Fibroblast of lung (primary cell): ENCODE measurements around the gene SUGT1. TPM values are rescaled to one million over a fixed set of nuclear protein-coding genes. Genes with fewer than 3 reads are reported as not detected.

Experiments
- DNase-seq, 2 donors: peaks; one replicate each; pipeline versions ENCODE4 v3.0.0 to v3.0.0-alpha.2; 2010; ENCODE audit warnings: low read depth in 2 of 2
- H2AFZ ChIP-seq: 2 replicates; pipeline ENCODE4 v1.5.1; 2012; ENCODE audit warnings: low read length, control low read depth, inconsistent platforms
- H3K27ac ChIP-seq: 2 replicates; pipeline ENCODE4 v1.5.1; 2011; ENCODE audit warnings: low read length, control low read depth; ENCODE audit not compliant: insufficient read depth
- H3K27me3 ChIP-seq: 2 replicates; pipeline ENCODE4 v1.5.1; 2011; ENCODE audit warnings: mild to moderate bottlenecking, low read length; ENCODE audit not compliant: control insufficient read depth, insufficient read depth
- H3K36me3 ChIP-seq: 2 replicates; pipeline ENCODE4 v1.5.1; 2011; ENCODE audit warnings: low read length; ENCODE audit not compliant: control insufficient read depth, insufficient read depth
- H3K4me1 ChIP-seq: 2 replicates; pipeline ENCODE4 v1.5.1; 2011; ENCODE audit warnings: low read length; ENCODE audit not compliant: control insufficient read depth, insufficient read depth; ENCODE audit errors: extremely low read depth
- H3K4me2 ChIP-seq: 2 replicates; pipeline ENCODE4 v1.5.1; 2011; ENCODE audit warnings: low read length, control low read depth; ENCODE audit not compliant: insufficient read depth; ENCODE audit errors: extremely low read depth
- H3K4me3 ChIP-seq, 4 experiments: fragments of 200-600 bp in 1 of 4; sonication (generic) in 1 of 4; replicated peaks in 1 of 4; 2 replicates each; pipeline ENCODE4 v1.5.1; 2011 to 2016; ENCODE audit warnings: low read length in 4 of 4, low read depth in 3 of 4, mild to moderate bottlenecking in 3 of 4, control low read depth in 2 of 4, inconsistent platforms in 1 of 4, mixed read lengths in 1 of 4; ENCODE audit not compliant: insufficient read depth in 1 of 4; ENCODE audit errors: control extremely low read depth in 1 of 4
- H3K79me2 ChIP-seq: 2 replicates; pipeline ENCODE4 v1.5.1; 2012; ENCODE audit warnings: mild to moderate bottlenecking, low read length, inconsistent platforms; ENCODE audit not compliant: control insufficient read depth, insufficient read depth
- H3K9ac ChIP-seq: 2 replicates; pipeline ENCODE4 v1.5.1; 2011; ENCODE audit warnings: mild to moderate bottlenecking, low read length, control low read depth; ENCODE audit not compliant: insufficient read depth
- H3K9me3 ChIP-seq: 2 replicates; pipeline ENCODE4 v1.5.1; 2012; ENCODE audit warnings: low read depth, low read length; ENCODE audit not compliant: control insufficient read depth, insufficient read depth
- H4K20me1 ChIP-seq: 2 replicates; pipeline ENCODE4 v1.5.1; 2011; ENCODE audit warnings: low read length; ENCODE audit not compliant: control insufficient read depth, insufficient read depth; ENCODE audit errors: extremely low read depth
- EZH2 ChIP-seq: IDR thresholded peaks from 2 replicates; pipeline ENCODE4 v1.5.1; 2012; ENCODE audit warnings: low read length, control low read depth, mild to moderate bottlenecking; ENCODE audit errors: missing control alignments
- polyA plus RNA-seq, 2 donors: library from polyadenylated mRNA; depleted of rRNA in 1 of 2; stranded (reverse) in 1 of 2; unstranded in 1 of 2; fragments of >200 nt; gene quantifications; 2 replicates each; pipeline ENCODE4 v1.2.1, GENCODE V29; 2011 to 2012; ENCODE audit warnings: missing spikeins in 1 of 2
- total RNA-seq: library from RNA; depleted of rRNA; stranded (reverse); fragments of >200 nt; gene quantifications from 2 replicates; pipeline ENCODE4 v1.2.1, GENCODE V29; 2014
- TF ChIP-seq, protein P1 (sequence below), 2 donors: IDR thresholded peaks in 1 of 2; conservative IDR thresholded peaks in 1 of 2; 1 replicate in 1 of 2; 2 replicates in 1 of 2; pipeline ENCODE4 v1.5.1; 2011 to 2012; ENCODE audit warnings: low read length in 2 of 2, control low read depth in 1 of 2, inconsistent platforms in 1 of 2, low read depth in 1 of 2, mild to moderate bottlenecking in 1 of 2

Gene SUGT1
- total and polyA plus RNA-seq, 2 donors (not counting 1 experiment from before 2014, with no cell fraction given), result 45.2 to 59.4 TPM

GRCh38 chr13:52638666-52639328 is 13.8 kb upstream of the SUGT1 start:
- H3K4me2 ChIP-seq, result no peak overlapping the region
- no peaks in the 10 kb centered on the region for H3K36me3 ChIP-seq
- H3K9ac ChIP-seq, result no peak overlapping the region
- H3K27me3 ChIP-seq, result no peaks in the 10 kb centered on the region
- H3K4me3 ChIP-seq, result no peak overlapping the region
- DNase-seq, result no peak
- no peaks in the 10 kb centered on the region for H4K20me1 ChIP-seq
- TF ChIP-seq, protein P1, sequence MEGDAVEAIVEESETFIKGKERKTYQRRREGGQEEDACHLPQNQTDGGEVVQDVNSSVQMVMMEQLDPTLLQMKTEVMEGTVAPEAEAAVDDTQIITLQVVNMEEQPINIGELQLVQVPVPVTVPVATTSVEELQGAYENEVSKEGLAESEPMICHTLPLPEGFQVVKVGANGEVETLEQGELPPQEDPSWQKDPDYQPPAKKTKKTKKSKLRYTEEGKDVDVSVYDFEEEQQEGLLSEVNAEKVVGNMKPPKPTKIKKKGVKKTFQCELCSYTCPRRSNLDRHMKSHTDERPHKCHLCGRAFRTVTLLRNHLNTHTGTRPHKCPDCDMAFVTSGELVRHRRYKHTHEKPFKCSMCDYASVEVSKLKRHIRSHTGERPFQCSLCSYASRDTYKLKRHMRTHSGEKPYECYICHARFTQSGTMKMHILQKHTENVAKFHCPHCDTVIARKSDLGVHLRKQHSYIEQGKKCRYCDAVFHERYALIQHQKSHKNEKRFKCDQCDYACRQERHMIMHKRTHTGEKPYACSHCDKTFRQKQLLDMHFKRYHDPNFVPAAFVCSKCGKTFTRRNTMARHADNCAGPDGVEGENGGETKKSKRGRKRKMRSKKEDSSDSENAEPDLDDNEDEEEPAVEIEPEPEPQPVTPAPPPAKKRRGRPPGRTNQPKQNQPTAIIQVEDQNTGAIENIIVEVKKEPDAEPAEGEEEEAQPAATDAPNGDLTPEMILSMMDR (conservative IDR thresholded peaks at IDR 0.05 in 1 of 2, IDR thresholded peaks at IDR 0.05 in 1 of 2; ENCODE audit: low read depth in 1 of 2, low read length in 2 of 2), result no peak
- no peak for TF ChIP-seq EZH2
- no peak overlapping the region for H3K27ac ChIP-seq
- H3K79me2 ChIP-seq, result no peaks in the 10 kb centered on the region
- H3K4me1 ChIP-seq, result no peaks in the 10 kb centered on the region
- no peak overlapping the region for H2AFZ ChIP-seq
- no peaks in the 10 kb centered on the region for H3K9me3 ChIP-seq

- no peak within 1 kb of the TSS for H2AFZ ChIP-seq
- no peaks in the 10 kb centered on the region for H3K9me3 ChIP-seq
- H3K27ac ChIP-seq, result no peak within 1 kb of the TSS
- no peaks in the 10 kb centered on the region for H3K36me3 ChIP-seq
- H3K27me3 ChIP-seq, result no peaks in the 10 kb centered on the region
- no peak for DNase-seq
- TF ChIP-seq, protein P1 (conservative IDR thresholded peaks at IDR 0.05 in 1 of 2, IDR thresholded peaks at IDR 0.05 in 1 of 2; ENCODE audit: low read depth in 1 of 2, low read length in 2 of 2), result no peak
- TF ChIP-seq EZH2, result no peak
- no peaks in the 10 kb centered on the region for H4K20me1 ChIP-seq
- no peak within 1 kb of the TSS for H3K4me3 ChIP-seq
- H3K4me1 ChIP-seq, result no peaks in the 10 kb centered on the region
- H3K9ac ChIP-seq, result no peak within 1 kb of the TSS
- no peaks in the 10 kb centered on the region for H3K79me2 ChIP-seq
- H3K4me2 ChIP-seq, result no peak within 1 kb of the TSS
Measured at GRCh38 chr13:52642131-52642530, 10.5 kb upstream of the SUGT1 start, which contains the start of gene HNRNPA1L2. HNRNPA1L2 (plus strand) TSS chr13:52642431; CDS start chr13:52642493, 62 bp downstream.

DNA sequence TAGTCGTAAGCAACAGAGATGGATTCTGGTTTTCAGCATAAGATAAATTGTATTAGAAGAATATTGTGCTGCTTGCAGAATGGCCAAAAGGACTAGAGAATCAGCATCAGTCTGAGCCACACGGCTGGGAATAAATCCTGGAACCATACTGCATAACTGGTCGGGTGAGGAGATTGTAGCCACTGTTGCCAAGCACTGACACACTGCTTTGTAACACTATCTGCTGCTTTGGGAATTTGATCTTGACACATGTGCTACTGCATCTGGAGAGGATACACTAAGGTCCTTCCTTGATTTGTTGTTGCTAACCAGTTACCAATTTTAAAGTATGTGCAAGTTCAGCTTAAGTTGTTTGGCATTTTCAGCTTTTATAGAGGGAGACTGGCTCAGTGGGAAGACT is 8.5 kb upstream of the SUGT1 start:
- H3K4me2 ChIP-seq, result no peak overlapping the region
- H2AFZ ChIP-seq, result no peak overlapping the region
- no peaks in the 10 kb centered on the region for H3K36me3 ChIP-seq
- H3K9me3 ChIP-seq, result no peaks in the 10 kb centered on the region
- H3K27me3 ChIP-seq, result no peaks in the 10 kb centered on the region
- H3K79me2 ChIP-seq, result no peaks in the 10 kb centered on the region
- TF ChIP-seq EZH2, result no peak
- TF ChIP-seq, protein P1 (conservative IDR thresholded peaks at IDR 0.05 in 1 of 2, IDR thresholded peaks at IDR 0.05 in 1 of 2; ENCODE audit: low read depth in 1 of 2, low read length in 2 of 2), result no peak
- no peaks in the 10 kb centered on the region for H3K4me1 ChIP-seq
- no peak overlapping the region for H3K4me3 ChIP-seq
- no peak overlapping the region for H3K27ac ChIP-seq
- H4K20me1 ChIP-seq, result no peaks in the 10 kb centered on the region
- DNase-seq, result peak; percentile 1 to 8
- H3K9ac ChIP-seq, result no peak overlapping the region
